ENCODE measurements around the gene EOMES.

Gene EOMES

DNA sequence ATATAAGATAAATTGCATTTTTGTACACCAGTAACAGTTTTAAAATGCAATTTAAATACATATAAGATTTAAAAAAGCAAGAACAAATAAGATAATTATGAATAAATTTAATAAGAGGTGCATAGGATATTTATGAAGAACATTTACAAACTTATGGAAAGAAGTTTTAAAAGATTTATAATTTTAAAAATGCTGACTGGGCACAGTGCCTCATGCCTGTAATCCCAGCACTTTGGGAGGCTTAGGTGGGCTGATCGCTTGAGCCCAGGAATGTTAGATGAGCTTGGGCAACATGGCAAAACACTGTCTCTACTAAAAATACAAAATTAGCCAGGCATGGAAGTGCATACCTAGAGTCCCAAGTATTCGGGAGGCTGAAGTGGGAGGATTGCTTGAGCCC lies 37.8 kb downstream of the EOMES start:
- no peak overlapping the region for H3K4me3 Mint-ChIP-seq
- intact Hi-C loops (cut with micrococcal nuclease) = loop anchor here (5.0 to 10.0 kb wide), 2 partner anchors 372 to 550 kb away; no protein-coding TSS in a partner anchor
- no peak overlapping the region for H3K27ac Mint-ChIP-seq
- peaks cover 15% of the 10 kb centered on the region for H3K4me1 Mint-ChIP-seq (ENCODE audit: low read depth)
- peaks cover 3% of the 10 kb centered on the region for H3K9me3 Mint-ChIP-seq
- H3K36me3 Mint-ChIP-seq (ENCODE audit: low read depth) = no peaks in the 10 kb centered on the region
- H3K27me3 Mint-ChIP-seq = peaks cover 2% of the 10 kb centered on the region

- Mint-ChIP-seq H3K4me1 (ENCODE audit: low read depth) (peaks cover 15% of the 10 kb centered on the region), H3K36me3 (ENCODE audit: low read depth) (no peaks in the 10 kb centered on the region), H3K27me3 (peaks cover 2% of the 10 kb centered on the region), H3K4me3 (peak overlapping the region; percentile 64), H3K9me3 (no peaks in the 10 kb centered on the region), H3K27ac (peak overlapping the region; percentile 70)
- intact Hi-C loops (cut with micrococcal nuclease) = loop anchor here (1.0 to 10.0 kb wide), 4 partner anchors 198 to 546 kb away; no protein-coding TSS in a partner anchor
Measured at GRCh38 chr3:27681249-27681748, 40.8 kb downstream of the EOMES start.

GRCh38 chr3:27680517-27681246 lies 41.4 kb downstream of the EOMES start:
- Mint-ChIP-seq H3K9me3 (no peaks in the 10 kb centered on the region), H3K4me3 (no peak overlapping the region), H3K27me3 (no peaks in the 10 kb centered on the region), H3K27ac (peak overlapping the region; percentile 70), H3K36me3 (ENCODE audit: low read depth) (no peaks in the 10 kb centered on the region), H3K4me1 (ENCODE audit: low read depth) (peaks cover 15% of the 10 kb centered on the region)
- intact Hi-C loops (cut with micrococcal nuclease) = loop anchor here (1.0 to 10.0 kb wide), 4 partner anchors 198 to 546 kb away; no protein-coding TSS in a partner anchor

- Mint-ChIP-seq H3K4me1 (ENCODE audit: low read depth) (peaks cover 15% of the 10 kb centered on the region), H3K27ac (peak overlapping the region; percentile 70), H3K36me3 (ENCODE audit: low read depth) (no peaks in the 10 kb centered on the region), H3K9me3 (no peaks in the 10 kb centered on the region), H3K27me3 (no peaks in the 10 kb centered on the region), H3K4me3 (no peak overlapping the region)
- intact Hi-C loops (cut with micrococcal nuclease) = loop anchor here (2.0 to 10.0 kb wide), 3 partner anchors 197 to 545 kb away; no protein-coding TSS in a partner anchor
Measured at GRCh38 chr3:27679691-27680090, 42.4 kb downstream of the EOMES start.

DNA sequence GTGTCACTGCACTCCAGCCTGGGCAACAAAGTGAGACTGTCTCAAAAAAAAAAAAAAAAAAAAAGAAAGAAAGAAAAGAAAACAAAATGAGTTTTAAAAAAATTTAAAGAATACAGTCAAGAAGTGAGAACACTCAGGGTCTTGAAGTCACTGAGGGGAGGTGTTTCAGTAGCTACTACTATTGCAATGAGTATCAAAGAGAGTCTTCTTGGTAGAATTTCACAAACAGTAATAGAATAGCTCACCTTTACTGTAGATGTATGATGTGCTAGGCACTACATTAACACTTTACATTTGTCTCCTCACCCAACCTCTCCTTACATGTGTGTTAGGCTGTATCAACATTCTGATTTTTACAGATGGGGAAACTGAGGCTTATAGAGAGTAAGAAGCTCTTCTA lies 43.9 kb downstream of the EOMES start:
- Mint-ChIP-seq H3K27me3 (no peaks in the 10 kb centered on the region), H3K27ac (no peak overlapping the region), H3K36me3 (ENCODE audit: low read depth) (no peaks in the 10 kb centered on the region), H3K9me3 (peaks cover 12% of the 10 kb centered on the region), H3K4me3 (no peak overlapping the region), H3K4me1 (ENCODE audit: low read depth) (peaks cover 24% of the 10 kb centered on the region)
- intact Hi-C loops (cut with micrococcal nuclease) = no loop called here

DNA sequence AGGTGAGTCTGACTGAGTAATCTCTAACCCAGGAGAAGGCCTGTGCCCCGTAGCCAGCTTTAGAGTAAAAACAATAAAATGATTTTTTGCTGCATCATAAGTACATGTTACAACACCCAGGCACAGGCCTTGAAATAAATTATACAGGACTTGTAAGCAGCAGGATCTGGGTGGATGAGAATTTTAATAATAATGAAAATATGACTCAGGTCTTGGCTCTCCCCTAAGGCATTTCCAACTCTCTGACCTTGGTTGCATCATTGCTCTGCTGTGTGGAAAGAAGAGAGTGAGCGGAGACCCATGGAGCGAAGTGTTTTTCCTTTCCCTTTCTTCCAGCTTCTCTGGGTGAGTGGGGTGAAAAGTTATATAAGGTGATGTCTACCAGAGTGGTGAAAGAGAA lies 44.6 kb downstream of the EOMES start:
- Mint-ChIP-seq H3K27ac (no peak overlapping the region), H3K4me3 (no peak overlapping the region), H3K4me1 (ENCODE audit: low read depth) (peaks cover 25% of the 10 kb centered on the region), H3K36me3 (ENCODE audit: low read depth) (no peaks in the 10 kb centered on the region), H3K27me3 (no peaks in the 10 kb centered on the region), H3K9me3 (peaks cover 14% of the 10 kb centered on the region)
- intact Hi-C loops (cut with micrococcal nuclease) = no loop called here

DNA sequence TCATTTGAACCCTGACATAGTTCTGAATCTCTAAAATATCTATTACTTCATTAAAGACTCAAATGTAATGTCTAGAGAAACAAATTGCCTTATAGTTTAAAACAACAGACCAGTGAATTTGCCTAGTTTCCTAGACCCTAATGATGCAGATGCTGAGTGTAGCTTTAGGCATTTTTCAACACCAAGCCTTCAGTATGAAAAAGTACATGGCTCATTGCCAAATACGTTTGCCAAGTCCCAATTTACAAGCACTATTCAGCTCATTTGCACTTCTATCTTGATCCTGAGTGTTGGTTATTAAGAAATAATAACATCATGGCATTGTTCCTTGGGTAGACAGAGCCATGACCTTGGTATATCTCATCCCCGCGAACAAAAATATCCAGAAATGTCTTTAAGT lies 46.8 kb downstream of the EOMES start:
- intact Hi-C loops (cut with micrococcal nuclease) = no loop called here
- Mint-ChIP-seq H3K27ac (no peak overlapping the region), H3K4me3 (no peak overlapping the region), H3K27me3 (no peaks in the 10 kb centered on the region), H3K36me3 (ENCODE audit: low read depth) (no peaks in the 10 kb centered on the region), H3K4me1 (ENCODE audit: low read depth) (peaks cover 21% of the 10 kb centered on the region), H3K9me3 (peaks cover 14% of the 10 kb centered on the region)

GRCh38 chr3:27673701-27674100 lies 48.4 kb downstream of the EOMES start:
- H3K9me3 Mint-ChIP-seq = peaks cover 14% of the 10 kb centered on the region
- peaks cover 30% of the 10 kb centered on the region for H3K4me1 Mint-ChIP-seq (ENCODE audit: low read depth)
- no peak overlapping the region for H3K27ac Mint-ChIP-seq
- H3K36me3 Mint-ChIP-seq (ENCODE audit: low read depth) = no peaks in the 10 kb centered on the region
- intact Hi-C loops (cut with micrococcal nuclease) = no loop called here
- no peak overlapping the region for H3K4me3 Mint-ChIP-seq
- no peaks in the 10 kb centered on the region for H3K27me3 Mint-ChIP-seq

GRCh38 chr3:27671101-27671500 lies 51.0 kb downstream of the EOMES start:
- H3K4me1 Mint-ChIP-seq (ENCODE audit: low read depth) = peaks cover 56% of the 10 kb centered on the region
- H3K27me3 Mint-ChIP-seq = no peaks in the 10 kb centered on the region
- no peaks in the 10 kb centered on the region for H3K36me3 Mint-ChIP-seq (ENCODE audit: low read depth)
- intact Hi-C loops (cut with micrococcal nuclease) = no loop called here
- no peak overlapping the region for H3K27ac Mint-ChIP-seq
- H3K4me3 Mint-ChIP-seq = no peak overlapping the region
- peaks cover 14% of the 10 kb centered on the region for H3K9me3 Mint-ChIP-seq

- peaks cover 57% of the 10 kb centered on the region for H3K4me1 Mint-ChIP-seq (ENCODE audit: low read depth)
- no peaks in the 10 kb centered on the region for H3K36me3 Mint-ChIP-seq (ENCODE audit: low read depth)
- peaks cover 14% of the 10 kb centered on the region for H3K9me3 Mint-ChIP-seq
- no peak overlapping the region for H3K4me3 Mint-ChIP-seq
- intact Hi-C loops (cut with micrococcal nuclease) = no loop called here
- no peak overlapping the region for H3K27ac Mint-ChIP-seq
- H3K27me3 Mint-ChIP-seq = no peaks in the 10 kb centered on the region
Measured at GRCh38 chr3:27670619-27671018, 51.5 kb downstream of the EOMES start.

DNA sequence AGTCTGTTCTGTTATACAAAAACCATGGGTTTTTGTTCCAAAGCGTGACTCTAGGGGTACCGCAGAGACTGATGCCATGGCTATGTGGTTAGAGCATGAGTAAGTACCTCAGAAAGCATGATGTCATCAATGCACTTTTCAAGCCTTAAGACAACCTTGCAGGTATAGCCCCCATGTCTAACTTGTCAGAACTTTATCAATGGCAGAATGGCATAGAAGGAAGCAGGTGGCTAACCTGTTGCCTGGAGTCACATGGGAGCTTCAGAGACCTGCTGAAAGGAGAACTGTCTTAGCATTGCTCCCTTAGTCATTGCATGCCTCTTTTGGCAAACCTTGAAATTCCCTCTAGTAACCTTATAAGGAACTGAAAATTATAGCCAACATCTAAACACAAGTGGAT lies 52.5 kb downstream of the EOMES start:
- Mint-ChIP-seq H3K9me3 (peaks cover 14% of the 10 kb centered on the region), H3K27ac (peak overlapping the region; percentile 93), H3K27me3 (no peaks in the 10 kb centered on the region)

DNA sequence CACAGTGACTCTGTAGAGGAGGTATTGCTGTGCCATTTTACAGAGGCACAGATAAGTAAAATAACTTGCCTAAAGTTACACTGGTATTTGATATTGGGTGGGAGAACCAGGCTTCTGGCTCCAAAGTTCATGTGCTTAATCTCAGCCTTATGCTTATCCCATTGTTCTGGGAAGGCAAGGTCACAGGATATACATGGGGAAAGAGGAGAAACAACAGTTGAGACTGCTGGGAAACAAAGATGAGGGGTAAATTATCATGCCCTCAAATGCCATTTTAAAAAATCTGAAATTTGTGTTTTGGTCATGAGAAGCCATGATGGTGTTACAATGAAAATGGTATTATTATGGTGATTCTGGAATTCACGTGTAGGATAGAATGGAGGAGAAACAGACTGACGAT lies 54.4 kb downstream of the EOMES start:
- no peaks in the 10 kb centered on the region for H3K27me3 Mint-ChIP-seq
- H3K9me3 Mint-ChIP-seq = no peaks in the 10 kb centered on the region
- H3K4me1 Mint-ChIP-seq (ENCODE audit: low read depth) = peaks cover 46% of the 10 kb centered on the region
- intact Hi-C loops (cut with micrococcal nuclease) = loop anchor here (2.0 to 5.0 kb wide), 3 partner anchors 75 to 300 kb away; partner anchors contain the start of genes NEK10 and SLC4A7
- no peak overlapping the region for H3K4me3 Mint-ChIP-seq
- H3K27ac Mint-ChIP-seq = peak overlapping the region; percentile 93
- no peaks in the 10 kb centered on the region for H3K36me3 Mint-ChIP-seq (ENCODE audit: low read depth)

More for the DNA sequence above, 52.5 kb downstream of the EOMES start:
- Mint-ChIP-seq H3K4me3 (no peak overlapping the region), H3K4me1 (ENCODE audit: low read depth) (peaks cover 57% of the 10 kb centered on the region), H3K36me3 (ENCODE audit: low read depth) (no peaks in the 10 kb centered on the region)
- intact Hi-C loops (cut with micrococcal nuclease) = loop anchor here (5.0 kb wide), 2 partner anchors 77 to 302 kb away; partner anchors contain the start of gene NEK10

DNA sequence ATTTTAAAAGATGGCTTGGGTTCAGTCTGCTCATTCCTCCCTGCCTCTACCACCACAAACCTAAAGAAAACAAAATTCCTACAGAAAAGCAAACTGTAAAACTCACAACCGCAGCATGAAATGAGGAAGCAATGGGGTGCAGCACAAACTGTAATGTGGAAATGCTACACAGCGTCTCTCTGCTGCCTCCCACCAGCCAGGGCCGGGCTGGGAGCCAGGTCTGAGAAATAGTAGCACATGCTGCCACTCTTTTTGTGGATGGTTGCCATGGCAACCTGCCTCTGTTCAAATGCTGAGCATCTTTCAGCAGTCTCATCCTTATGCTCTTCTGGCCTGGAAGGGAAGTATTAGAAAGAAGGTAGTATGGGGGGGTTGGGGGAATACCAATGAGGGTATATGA lies 55.4 kb downstream of the EOMES start:
- H3K36me3 Mint-ChIP-seq (ENCODE audit: low read depth) = no peaks in the 10 kb centered on the region
- peak overlapping the region; percentile 50 for H3K4me3 Mint-ChIP-seq
- intact Hi-C loops (cut with micrococcal nuclease) = loop anchor here (2.0 to 5.0 kb wide), 3 partner anchors 74 to 299 kb away; partner anchors contain the start of genes NEK10 and SLC4A7
- peak overlapping the region; percentile 93 for H3K27ac Mint-ChIP-seq
- peaks cover 5% of the 10 kb centered on the region for H3K9me3 Mint-ChIP-seq
- peaks cover 49% of the 10 kb centered on the region for H3K4me1 Mint-ChIP-seq (ENCODE audit: low read depth)
- H3K27me3 Mint-ChIP-seq = no peaks in the 10 kb centered on the region

DNA sequence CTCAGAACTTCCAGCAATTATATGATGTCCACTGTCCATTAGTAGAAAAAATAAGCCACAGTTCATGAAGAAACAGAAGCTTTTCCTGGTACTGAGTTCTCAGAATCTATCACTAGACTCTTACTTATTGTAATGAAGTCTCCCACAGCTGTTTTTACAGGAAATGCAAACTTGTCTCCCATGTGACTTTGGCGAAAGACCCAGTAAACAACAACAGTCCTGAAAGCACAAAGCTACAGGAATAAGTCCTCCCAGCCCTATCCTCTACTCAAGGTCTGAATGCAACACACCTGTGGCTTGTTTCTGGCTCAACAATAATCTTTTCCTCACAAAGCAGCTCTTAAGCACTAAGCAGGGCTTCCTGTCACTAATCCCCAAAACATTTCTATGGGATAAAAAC lies 55.9 kb downstream of the EOMES start:
- intact Hi-C loops (cut with micrococcal nuclease) = loop anchor here (2.0 to 5.0 kb wide), 3 partner anchors 74 to 299 kb away; partner anchors contain the start of genes NEK10 and SLC4A7
- H3K4me3 Mint-ChIP-seq = peak overlapping the region; percentile 50
- H3K27me3 Mint-ChIP-seq = no peaks in the 10 kb centered on the region
- peaks cover 53% of the 10 kb centered on the region for H3K4me1 Mint-ChIP-seq (ENCODE audit: low read depth)
- no peaks in the 10 kb centered on the region for H3K36me3 Mint-ChIP-seq (ENCODE audit: low read depth)
- peak overlapping the region; percentile 93 for H3K27ac Mint-ChIP-seq
- H3K9me3 Mint-ChIP-seq = peaks cover 9% of the 10 kb centered on the region
